HepG2 (cell line): ENCODE results near the gene DTNB. TPM values are rescaled to one million over a fixed set of nuclear protein-coding genes. Genes with fewer than 3 reads are reported as not detected.

Experiments
- ATAC-seq: fragments of 200-7000 bp; cut with Tn5 transposase; 3 replicates; pipeline ENCODE4 v1.9.1; 2020; ENCODE audit warnings: mild to moderate bottlenecking, moderate library complexity
- BruUV-seq: library from RNA; stranded (reverse); fragments of 400-500 nt; replicated peaks from 2 replicates; lab custom pipeline; 2021; lab: Mats Ljungman, UMichigan
- CTCF ChIA-PET: fragments of 300-600 bp; formaldehyde crosslinking; extraction: SDS; loops from one replicate; lab custom pipeline; 2021; ENCODE audit warnings: low total read pairs, inconsistent platforms, low intra/inter-chr PET ratio; lab: Yijun Ruan, JAX
- POLR2A ChIA-PET: fragments of 350-600 bp; sonication (Branson Sonifier 250); formaldehyde crosslinking; loops from one replicate; lab custom pipeline; 2020; ENCODE audit warnings: antibody characterized with exemption, inconsistent platforms; lab: Yijun Ruan, JAX
- DNase-seq: peaks from one replicate; pipeline ENCODE4 v3.0.0-alpha.2; 2015; ENCODE audit warnings: low spot score
- FAIRE-seq: peaks from 3 replicates; lab custom pipeline; 2011; peaks lifted over from hg19 to GRCh38; lab: Jason Lieb, UNC
- H2AFZ ChIP-seq: one replicate; pipeline ENCODE4 v1.6.1; 2011; ENCODE audit warnings: low read length, inconsistent platforms
- H3K27ac ChIP-seq: fragments of 300-600 bp; 3 replicates; pipeline ENCODE4 v1.8.0; 2011; ENCODE audit warnings: mixed run types, mild to moderate bottlenecking, mixed read lengths, low read length, inconsistent platforms; ENCODE audit not compliant: insufficient read depth; ENCODE audit errors: extremely low read length
- H3K27me3 ChIP-seq, 2 experiments: fragments of 200-600 bp in 1 of 2; 2 replicates in 1 of 2; 3 replicates in 1 of 2; pipeline versions ENCODE4 v1.6.0 to v1.8.0; 2011; ENCODE audit warnings: low read length in 2 of 2, mild to moderate bottlenecking in 2 of 2, moderate library complexity in 2 of 2, inconsistent platforms in 1 of 2; ENCODE audit not compliant: insufficient read depth in 2 of 2, control insufficient read depth in 1 of 2
- H3K36me3 ChIP-seq, 2 experiments: fragments of 200-600 bp in 1 of 2; replicated peaks in 1 of 2; 2 replicates in 1 of 2; 3 replicates in 1 of 2; pipeline versions ENCODE4 v1.5.1 to v1.8.0; 2011; ENCODE audit warnings: low read length in 2 of 2, inconsistent platforms in 1 of 2; ENCODE audit not compliant: insufficient read depth in 2 of 2, control insufficient read depth in 1 of 2
- H3K4me1 ChIP-seq: 2 replicates; pipeline ENCODE4 v1.5.1; 2012; ENCODE audit warnings: low read length, inconsistent platforms; ENCODE audit not compliant: insufficient read depth
- H3K4me2 ChIP-seq: 2 replicates; pipeline ENCODE4 v1.6.0; 2011; ENCODE audit warnings: low read depth, low read length, inconsistent platforms
- H3K4me3 ChIP-seq, 3 experiments: fragments of 200-600 bp in 1 of 3; sonication (generic), shearing (Covaris generic) in 1 of 3; replicated peaks in 1 of 3; 2 replicates each; pipeline ENCODE4 v1.5.1; 2011 to 2016; ENCODE audit warnings: low read length in 3 of 3, inconsistent platforms in 2 of 3, low read depth in 2 of 3, mild to moderate bottlenecking in 2 of 3, control low read depth in 1 of 3, mixed read lengths in 1 of 3; ENCODE audit not compliant: insufficient read depth in 1 of 3
- H3K79me2 ChIP-seq: one replicate; pipeline ENCODE4 v1.6.1; 2011; ENCODE audit warnings: low read length, inconsistent platforms; ENCODE audit not compliant: insufficient read depth
- H3K9ac ChIP-seq: 2 replicates; pipeline ENCODE4 v1.6.0; 2011; ENCODE audit warnings: mild to moderate bottlenecking, low read depth, low read length, inconsistent platforms; ENCODE audit not compliant: insufficient read depth
- H3K9me3 ChIP-seq: 2 replicates; pipeline ENCODE4 v1.5.1; 2012; ENCODE audit warnings: mild to moderate bottlenecking, low read length
- H4K20me1 ChIP-seq: 2 replicates; pipeline ENCODE4 v1.6.0; 2011; ENCODE audit warnings: inconsistent platforms, mild to moderate bottlenecking, low read length, moderate library complexity; ENCODE audit not compliant: insufficient read depth
- ETV6 ChIP-seq: sonication (generic); formaldehyde crosslinking; conservative IDR thresholded peaks from 2 replicates; pipeline ENCODE4 v1.4.0; 2020; ENCODE audit warnings: missing genetic modification reagents
- KDM4B ChIP-seq: sonication (generic); formaldehyde crosslinking; IDR thresholded peaks from 2 replicates; pipeline ENCODE4 v1.4.0; 2020; ENCODE audit warnings: missing genetic modification reagents
- NFIC ChIP-seq: IDR thresholded peaks from 2 replicates; pipeline ENCODE4 v1.6.1; 2012; ENCODE audit warnings: mild to moderate bottlenecking, low read length, inconsistent platforms
- RFX5 ChIP-seq: IDR thresholded peaks from 2 replicates; pipeline ENCODE4 v1.6.1; 2011; ENCODE audit warnings: low read depth, low read length, improper control_type of control experiment
- WGBS: methylation state at CpG from one replicate; pipeline ENCODE4 v1.1.6; 2017; ENCODE audit warnings: low lambda C conversion rate; 5-methylcytosine and 5-hydroxymethylcytosine counted together
- in situ Hi-C: cut with HindIII; loops from 2 replicates; pipeline ENCODE4 v1.10.0; 2017; ENCODE audit warnings: low pct_unique_long_range_greater_than_20kb; ENCODE audit not compliant: extremely low pct_ligation_motif_present
- intact Hi-C: fragments of 100-400 bp; cut with micrococcal nuclease; formaldehyde crosslinking; loops from one replicate; pipeline ENCODE4 v1.10.0; 2022; ENCODE audit not compliant: unreplicated experiment
- polyA plus RNA-seq, 8 experiments: library from polyadenylated mRNA; depleted of rRNA in 3 of 8; stranded (reverse) in 7 of 8; unstranded in 1 of 8; fragments of >200 nt; fragmentation: Illumina TruSeq in 4 of 8; extraction: Trizol in 4 of 8; gene quantifications; 2 replicates each; pipeline versions ENCODE4 v1.2.1 to v1.2.3, GENCODE V29; 2011 to 2016; ENCODE audit warnings: low read depth in 4 of 8, missing spikeins in 1 of 8, mixed read lengths in 1 of 8; ENCODE audit not compliant: insufficient read depth in 1 of 8
- total RNA-seq, 5 experiments: library from RNA; depleted of rRNA; stranded (reverse); fragments of >200 nt; fragmentation: Illumina TruSeq; extraction: Trizol; gene quantifications; 2 replicates each; pipeline ENCODE4 v1.2.3, GENCODE V29; 2016; ENCODE audit warnings: low read depth in 1 of 5
- TF ChIP-seq, protein P1 (sequence below): sonication (generic); formaldehyde crosslinking; IDR thresholded peaks from 2 replicates; pipeline ENCODE4 v1.5.0; 2020; ENCODE audit warnings: missing genetic modification reagents
- TF ChIP-seq, protein P2 (sequence below): sonication (generic); formaldehyde crosslinking; IDR thresholded peaks from 2 replicates; pipeline ENCODE4 v1.9.0; 2021; ENCODE audit warnings: missing genetic modification reagents, mild to moderate bottlenecking, borderline replicate concordance
- TF ChIP-seq, protein P3 (sequence below): IDR thresholded peaks from 2 replicates; pipeline ENCODE4 v1.6.1; 2016; ENCODE audit warnings: missing biosample characterization, missing genetic modification reagents, low read depth
- TF ChIP-seq, protein P4 (sequence below): sonication (generic); formaldehyde crosslinking; conservative IDR thresholded peaks from 2 replicates; pipeline ENCODE4 v1.8.1; 2023; ENCODE audit warnings: missing genetic modification reagents
- TF ChIP-seq, protein P5 (sequence below): sonication (generic); formaldehyde crosslinking; IDR thresholded peaks from 2 replicates; pipeline ENCODE4 v1.5.0; 2020; ENCODE audit warnings: missing genetic modification reagents

The DTNB gene
- total and polyA plus RNA-seq, 2 of the 13 experiments (the other 11 are each of a cell fraction or from before 2014, with no cell fraction given) = 14.4 to 23.9 TPM

DNA sequence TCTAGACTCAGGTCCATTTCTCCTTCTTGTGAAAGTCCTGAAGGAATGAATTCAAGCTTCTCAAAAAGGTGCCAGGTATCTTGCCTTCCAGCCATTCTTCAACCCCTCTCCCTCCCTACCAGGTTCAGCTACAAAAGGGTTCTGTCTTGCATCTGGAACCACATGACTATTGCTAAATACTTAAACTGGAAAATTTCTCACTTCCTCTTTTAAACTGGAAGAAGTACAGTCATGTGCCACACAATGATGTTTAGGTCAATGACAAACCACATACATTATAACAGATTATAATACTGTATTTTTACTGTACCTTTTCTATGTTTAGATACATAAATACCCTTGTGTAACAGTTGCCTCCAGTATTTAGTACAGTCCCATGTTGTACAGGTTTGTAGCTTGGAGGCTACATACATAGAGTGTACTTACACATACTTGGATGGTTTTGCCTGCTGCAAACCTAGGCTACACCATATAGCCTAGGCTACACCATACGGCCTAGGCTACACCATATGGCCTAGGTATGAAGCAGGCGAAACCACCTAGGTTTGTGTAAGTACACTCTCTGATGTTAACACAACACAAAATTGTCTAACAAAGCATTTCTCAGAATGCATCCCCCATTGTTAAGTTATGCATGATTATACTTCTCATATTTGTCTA is 189.6 kb downstream of the DTNB start:
- in situ Hi-C loops (no loop called here), intact Hi-C loops (no loop called here)
- ChIA-PET POLR2A (no interaction called here), CTCF (no interaction called here)
- Histone ChIP-seq H4K20me1 (no peaks in the 10 kb centered on the region), H3K9me3 (no peaks in the 10 kb centered on the region), H3K4me3 (no peak overlapping the region), H3K27me3 (no peaks in the 10 kb centered on the region), H3K4me1 (no peaks in the 10 kb centered on the region), H3K36me3 (no peaks in the 10 kb centered on the region; a peak in 2 of 5 replicates), H2AFZ (no peak overlapping the region), H3K27ac (no peak overlapping the region), H3K79me2 (no peaks in the 10 kb centered on the region), H3K9ac (no peak overlapping the region), H3K4me2 (no peak overlapping the region)
- WGBS = 100% methylated on average over 2 of the region's 2 CpGs
- TF ChIP-seq ETV6 (CRISPR knock-in tag) (no peak), KDM4B (CRISPR knock-in tag) (no peak), RFX5 (no peak), NFIC (no peak)
- TF ChIP-seq, protein P1, sequence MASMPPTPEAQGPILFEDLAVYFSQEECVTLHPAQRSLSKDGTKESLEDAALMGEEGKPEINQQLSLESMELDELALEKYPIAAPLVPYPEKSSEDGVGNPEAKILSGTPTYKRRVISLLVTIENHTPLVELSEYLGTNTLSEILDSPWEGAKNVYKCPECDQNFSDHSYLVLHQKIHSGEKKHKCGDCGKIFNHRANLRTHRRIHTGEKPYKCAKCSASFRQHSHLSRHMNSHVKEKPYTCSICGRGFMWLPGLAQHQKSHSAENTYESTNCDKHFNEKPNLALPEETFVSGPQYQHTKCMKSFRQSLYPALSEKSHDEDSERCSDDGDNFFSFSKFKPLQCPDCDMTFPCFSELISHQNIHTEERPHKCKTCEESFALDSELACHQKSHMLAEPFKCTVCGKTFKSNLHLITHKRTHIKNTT (CRISPR knock-in tag) = no peak
- TF ChIP-seq, protein P2, sequence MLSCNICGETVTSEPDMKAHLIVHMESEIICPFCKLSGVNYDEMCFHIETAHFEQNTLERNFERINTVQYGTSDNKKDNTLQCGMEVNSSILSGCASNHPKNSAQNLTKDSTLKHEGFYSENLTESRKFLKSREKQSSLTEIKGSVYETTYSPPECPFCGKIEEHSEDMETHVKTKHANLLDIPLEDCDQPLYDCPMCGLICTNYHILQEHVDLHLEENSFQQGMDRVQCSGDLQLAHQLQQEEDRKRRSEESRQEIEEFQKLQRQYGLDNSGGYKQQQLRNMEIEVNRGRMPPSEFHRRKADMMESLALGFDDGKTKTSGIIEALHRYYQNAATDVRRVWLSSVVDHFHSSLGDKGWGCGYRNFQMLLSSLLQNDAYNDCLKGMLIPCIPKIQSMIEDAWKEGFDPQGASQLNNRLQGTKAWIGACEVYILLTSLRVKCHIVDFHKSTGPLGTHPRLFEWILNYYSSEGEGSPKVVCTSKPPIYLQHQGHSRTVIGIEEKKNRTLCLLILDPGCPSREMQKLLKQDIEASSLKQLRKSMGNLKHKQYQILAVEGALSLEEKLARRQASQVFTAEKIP (CRISPR knock-in tag) = no peak
- TF ChIP-seq, protein P3, sequence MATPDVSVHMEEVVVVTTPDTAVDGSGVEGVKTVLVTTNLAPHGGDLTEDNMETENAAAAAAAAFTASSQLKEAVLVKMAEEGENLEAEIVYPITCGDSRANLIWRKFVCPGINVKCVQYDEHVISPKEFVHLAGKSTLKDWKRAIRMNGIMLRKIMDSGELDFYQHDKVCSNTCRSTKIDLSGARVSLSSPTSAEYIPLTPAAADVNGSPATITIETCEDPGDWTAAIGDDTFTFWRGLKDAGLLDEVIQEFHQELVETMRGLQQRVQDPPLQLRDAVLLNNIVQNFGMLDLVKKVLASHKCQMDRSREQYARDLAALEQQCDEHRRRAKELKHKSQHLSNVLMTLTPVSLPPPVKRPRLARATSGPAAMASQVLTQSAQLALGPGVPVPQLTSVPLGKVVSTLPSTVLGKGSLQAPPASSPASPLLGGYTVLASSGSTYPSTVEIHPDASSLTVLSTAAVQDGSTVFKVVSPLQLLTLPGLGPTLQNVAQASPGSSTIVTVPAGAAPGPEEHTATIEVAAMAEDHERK (CRISPR knock-in tag) = no peak
- TF ChIP-seq, protein P4, sequence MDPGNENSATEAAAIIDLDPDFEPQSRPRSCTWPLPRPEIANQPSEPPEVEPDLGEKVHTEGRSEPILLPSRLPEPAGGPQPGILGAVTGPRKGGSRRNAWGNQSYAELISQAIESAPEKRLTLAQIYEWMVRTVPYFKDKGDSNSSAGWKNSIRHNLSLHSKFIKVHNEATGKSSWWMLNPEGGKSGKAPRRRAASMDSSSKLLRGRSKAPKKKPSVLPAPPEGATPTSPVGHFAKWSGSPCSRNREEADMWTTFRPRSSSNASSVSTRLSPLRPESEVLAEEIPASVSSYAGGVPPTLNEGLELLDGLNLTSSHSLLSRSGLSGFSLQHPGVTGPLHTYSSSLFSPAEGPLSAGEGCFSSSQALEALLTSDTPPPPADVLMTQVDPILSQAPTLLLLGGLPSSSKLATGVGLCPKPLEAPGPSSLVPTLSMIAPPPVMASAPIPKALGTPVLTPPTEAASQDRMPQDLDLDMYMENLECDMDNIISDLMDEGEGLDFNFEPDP (CRISPR knock-in tag) = no peak
- TF ChIP-seq, protein P5, sequence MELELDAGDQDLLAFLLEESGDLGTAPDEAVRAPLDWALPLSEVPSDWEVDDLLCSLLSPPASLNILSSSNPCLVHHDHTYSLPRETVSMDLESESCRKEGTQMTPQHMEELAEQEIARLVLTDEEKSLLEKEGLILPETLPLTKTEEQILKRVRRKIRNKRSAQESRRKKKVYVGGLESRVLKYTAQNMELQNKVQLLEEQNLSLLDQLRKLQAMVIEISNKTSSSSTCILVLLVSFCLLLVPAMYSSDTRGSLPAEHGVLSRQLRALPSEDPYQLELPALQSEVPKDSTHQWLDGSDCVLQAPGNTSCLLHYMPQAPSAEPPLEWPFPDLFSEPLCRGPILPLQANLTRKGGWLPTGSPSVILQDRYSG (CRISPR knock-in tag) = no peak
- FAIRE-seq (no peak), DNase-seq (no peak), ATAC-seq (no peak)
- no TSS peak for BruUV-seq
